Stimulated activated CD4-positive, alpha-beta T cell treated with anti-CD3 and anti-CD28 coated beads, Interleukin-4, amount 100 ng/mL, for 24 hours (primary cell): Measurements from ENCODE around the gene ZNF423.

Experiments
- DNase-seq: peaks from one replicate; pipeline ENCODE4 v3.0.0-alpha.2; 2020

The ZNF423 gene

GRCh38 chr16:49542946-49543630 is 312.8 kb downstream of the ZNF423 start:
- DNase-seq, result no peak

DNA sequence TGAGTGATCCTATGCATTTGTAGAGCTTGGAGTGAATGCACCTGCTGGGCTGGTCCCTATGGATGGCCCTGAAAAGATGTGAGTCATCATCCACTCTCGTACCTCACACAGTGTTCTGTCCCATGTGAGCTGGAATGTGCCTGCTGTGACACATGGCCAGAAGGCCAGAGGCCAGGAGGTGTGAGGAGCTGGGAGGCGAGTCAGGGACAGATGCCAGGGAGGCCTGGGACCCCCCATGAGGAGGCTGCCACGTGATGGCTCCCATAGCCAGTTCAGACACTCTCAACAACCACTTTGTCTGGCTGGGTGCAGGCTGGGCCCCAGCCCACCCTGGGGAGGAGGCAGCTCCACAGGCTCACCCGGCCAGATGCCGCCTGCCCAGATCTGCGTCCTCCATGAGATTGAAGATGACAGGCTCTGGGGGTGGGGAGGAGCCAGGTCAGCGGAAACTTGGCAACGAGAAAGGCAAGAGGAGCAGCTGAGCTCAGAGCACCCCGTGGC is 313.5 kb downstream of the ZNF423 start:
- DNase-seq, result no peak

- no peak for DNase-seq
These were observed 315.1 kb downstream of the ZNF423 start for GRCh38 chr16:49540836-49541235.

DNA sequence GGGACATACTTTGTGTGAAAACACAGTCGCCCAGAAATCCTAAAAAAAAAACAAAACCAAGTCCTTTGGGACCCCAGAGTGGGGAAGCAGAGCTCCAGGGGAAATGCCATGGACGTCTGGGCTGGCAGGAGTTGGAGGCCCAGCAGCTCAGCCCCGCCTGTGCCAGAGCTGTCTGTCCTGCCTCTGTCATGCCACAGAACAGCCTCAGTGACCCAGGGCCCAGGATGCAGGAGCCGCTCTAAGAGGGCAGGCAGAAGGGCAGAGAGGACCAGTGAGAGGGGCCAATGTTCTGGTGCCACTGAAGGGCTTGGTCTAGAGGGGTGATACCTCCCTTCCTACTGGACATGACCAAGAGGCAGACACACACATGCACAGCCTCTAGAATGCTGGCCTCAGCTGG is 316.2 kb downstream of the ZNF423 start:
- no peak for DNase-seq

- no peak for DNase-seq
These were observed 317.9 kb downstream of the ZNF423 start for GRCh38 chr16:49537924-49538459.

GRCh38 chr16:49534901-49535610 is 320.9 kb downstream of the ZNF423 start:
- DNase-seq, result no peak

DNA sequence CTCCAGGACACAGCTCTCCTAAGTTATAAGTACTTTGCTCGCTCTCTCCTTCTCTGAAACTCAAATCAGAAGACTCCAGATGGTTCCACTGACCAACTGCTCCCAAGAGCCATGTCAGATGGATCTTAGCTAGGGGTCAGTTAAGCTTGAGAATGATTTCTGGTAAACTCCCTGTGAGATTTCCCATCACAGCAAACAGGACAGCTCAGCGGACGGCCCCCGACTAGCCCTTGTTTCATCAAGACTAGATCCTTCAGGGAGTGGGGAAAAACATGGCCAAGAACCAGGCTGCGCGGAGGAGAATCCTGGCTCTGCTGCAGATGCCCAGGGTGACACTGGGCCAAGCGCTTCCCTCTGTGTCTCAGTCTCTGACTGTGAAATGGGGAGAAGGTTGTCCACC is 322.5 kb downstream of the ZNF423 start:
- DNase-seq, result no peak

GRCh38 chr16:49532873-49533272 is 323.0 kb downstream of the ZNF423 start:
- DNase-seq, result no peak

GRCh38 chr16:49531931-49532840 is 323.7 kb downstream of the ZNF423 start:
- no peak for DNase-seq

DNA sequence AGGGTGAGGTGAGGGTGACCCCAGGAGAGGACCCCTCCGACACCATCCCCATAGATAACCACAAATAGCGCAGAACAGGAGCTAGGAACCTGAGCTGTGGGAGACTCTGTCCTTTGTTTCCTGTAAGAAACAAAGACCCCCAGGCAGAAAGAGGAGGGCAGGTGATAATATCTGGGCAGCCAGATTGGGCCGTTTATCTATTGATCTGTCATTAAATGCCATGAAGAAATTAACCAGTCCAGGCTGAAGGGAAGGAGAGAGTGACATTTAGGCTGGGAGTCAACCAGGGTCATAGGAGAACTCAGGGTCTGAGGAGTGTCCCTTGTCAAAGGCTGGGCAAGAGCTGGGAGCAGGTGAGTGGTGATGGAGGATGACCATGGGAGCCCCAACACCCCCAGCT is 324.5 kb downstream of the ZNF423 start:
- DNase-seq, result no peak

DNA sequence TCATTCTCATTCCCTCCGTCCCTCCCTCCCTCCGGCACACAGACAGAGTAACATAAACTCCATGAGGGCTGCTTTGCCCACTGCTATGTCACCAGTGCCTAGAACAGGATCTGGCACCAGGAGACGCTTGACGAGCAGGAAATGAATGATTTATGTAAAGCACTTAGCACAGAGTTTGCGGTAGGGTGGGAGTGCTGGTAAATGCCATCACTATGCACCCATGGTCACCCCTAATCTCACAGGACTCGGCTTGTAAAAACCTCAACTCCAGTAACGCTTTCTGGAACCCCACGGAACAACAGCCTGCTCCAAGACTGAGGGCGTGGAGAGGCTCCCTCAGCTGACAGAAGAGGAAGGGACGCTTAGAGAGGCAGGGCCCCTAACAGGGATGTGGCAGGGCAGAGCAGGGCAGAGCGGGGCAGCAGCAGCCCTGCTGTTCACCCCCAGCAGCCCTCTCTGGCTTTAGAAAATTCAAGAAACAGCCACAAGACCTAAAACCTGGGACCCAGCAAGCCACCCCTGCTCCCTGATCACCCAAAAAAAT is 325.4 kb downstream of the ZNF423 start:
- DNase-seq, result no peak

DNA sequence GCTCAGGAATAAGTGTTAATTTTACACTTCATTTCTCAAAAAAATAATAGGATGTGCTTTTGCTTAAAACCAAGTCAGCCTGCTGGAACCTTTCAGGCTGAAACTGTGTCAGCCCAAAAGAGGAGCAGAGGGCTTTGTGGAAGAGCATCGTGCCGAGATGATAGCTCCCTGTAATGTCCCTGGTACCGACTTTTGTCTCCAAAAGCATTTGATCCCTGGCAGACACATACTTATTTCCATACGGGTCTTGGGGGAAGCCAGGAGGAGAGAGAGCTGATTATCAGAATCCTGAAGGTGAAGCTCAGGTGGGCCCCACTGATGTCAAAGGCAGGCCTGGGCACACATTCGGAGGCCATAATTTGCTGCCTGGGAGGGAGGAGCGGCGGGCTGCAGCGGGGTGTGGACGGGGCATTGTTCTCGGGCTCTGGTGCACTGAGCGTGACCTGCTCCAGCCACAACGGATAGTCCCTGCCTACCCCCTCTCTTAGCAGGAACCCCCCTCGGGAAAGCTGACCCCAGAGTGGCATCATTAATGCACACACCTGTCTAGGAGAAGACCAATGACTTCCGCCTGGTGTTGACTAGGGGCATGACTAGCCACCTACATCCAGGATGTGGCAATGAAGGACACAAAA is 326.4 kb downstream of the ZNF423 start:
- DNase-seq, result no peak

GRCh38 chr16:49528866-49529288 is 327.0 kb downstream of the ZNF423 start:
- no peak for DNase-seq

- DNase-seq, result peak; percentile 7
These were observed 327.6 kb downstream of the ZNF423 start for GRCh38 chr16:49528060-49528865.

DNA sequence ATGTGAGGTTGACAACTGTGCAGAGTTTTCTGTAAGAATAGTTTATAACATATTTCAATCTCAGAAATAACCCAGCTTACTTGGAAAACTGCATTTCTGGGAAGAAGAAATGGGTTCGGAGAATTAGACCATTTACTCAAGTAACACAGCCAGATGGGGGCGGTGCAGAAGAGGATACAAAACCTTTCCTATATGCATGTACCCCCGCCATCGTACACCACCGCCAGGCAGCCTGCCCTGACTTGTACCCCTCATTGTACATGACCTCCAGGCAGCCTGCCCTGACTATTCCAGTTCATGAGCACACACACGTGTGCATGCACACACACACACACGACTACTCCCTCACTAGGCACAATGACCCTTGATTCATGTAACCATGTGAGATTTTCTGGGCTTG is 328.3 kb downstream of the ZNF423 start:
- DNase-seq, result no peak

- no peak for DNase-seq
These were observed 329.0 kb downstream of the ZNF423 start for GRCh38 chr16:49526860-49527365.

- DNase-seq, result no peak
These were observed 331.0 kb downstream of the ZNF423 start for GRCh38 chr16:49524947-49525315.

DNA sequence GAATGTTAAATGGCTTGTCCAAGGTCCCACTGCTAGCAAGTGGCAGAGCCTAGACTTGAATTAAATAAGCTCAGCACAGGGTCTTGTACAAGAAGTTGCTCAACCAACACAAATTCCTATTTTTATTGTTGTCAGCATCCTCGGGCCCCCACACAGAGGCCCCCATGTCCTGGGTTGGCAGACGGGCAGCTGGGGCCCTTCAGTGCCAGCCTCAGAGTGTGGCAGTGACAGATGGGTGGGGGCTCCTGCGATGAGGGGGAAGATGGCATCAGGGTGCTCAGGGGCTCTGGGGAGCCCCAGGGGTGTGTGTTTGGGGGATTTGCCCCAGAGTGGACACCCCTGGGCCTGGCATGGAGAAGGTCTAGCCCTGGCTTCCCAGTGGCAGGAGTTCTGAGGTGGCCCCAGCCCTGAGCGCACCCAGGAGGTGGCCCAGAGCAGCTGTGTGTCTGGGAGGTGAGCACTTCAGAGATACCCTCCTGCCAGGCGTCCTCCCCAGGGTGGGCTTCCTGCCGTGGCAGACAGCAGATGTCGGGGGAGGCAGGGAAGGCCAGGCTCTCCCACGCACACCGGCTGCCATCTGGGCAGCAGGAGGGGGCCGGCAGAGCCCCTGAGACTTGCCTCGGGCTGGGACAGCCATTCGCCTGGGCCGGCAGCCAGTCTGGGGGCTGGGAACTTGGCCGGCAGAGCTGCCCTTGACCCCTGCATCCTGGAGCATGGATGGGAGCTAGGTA is 331.5 kb downstream of the ZNF423 start:
- DNase-seq, result no peak

DNA sequence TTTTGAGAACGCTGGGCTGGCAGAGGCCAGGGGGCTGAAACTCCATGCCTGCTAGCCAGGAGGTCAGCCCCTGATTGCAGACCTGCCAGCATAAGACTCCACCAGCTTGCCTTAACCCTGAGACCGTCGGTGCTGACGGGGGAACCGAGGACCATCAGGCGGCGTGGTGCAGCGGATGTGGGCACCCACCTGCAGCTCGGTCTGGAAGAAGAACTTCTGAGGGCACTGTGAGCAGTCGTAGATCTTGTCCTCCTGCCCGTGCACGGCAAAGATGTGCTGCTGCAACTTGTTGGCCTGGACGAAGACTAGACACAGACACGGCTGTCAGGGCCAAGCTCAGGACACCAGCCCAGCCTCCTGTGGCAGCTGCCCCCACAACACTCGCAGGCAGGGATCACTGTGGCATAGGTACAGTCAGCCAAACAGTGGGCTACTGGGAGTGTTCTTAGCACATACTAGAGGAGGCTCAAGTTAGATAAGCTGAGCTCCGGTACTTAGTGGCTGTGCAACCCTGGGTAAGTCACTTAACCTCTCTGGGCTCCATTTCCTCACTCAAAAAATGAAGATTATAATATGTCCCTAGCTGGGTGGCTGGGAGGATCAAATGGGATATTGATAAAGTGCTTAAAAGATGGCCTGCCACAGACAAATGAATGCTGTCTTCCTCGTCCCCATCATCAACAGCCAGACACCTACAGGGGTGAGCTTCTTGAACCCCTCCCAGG is 332.3 kb downstream of the ZNF423 start:
- DNase-seq, result no peak
